Epidermal melanocyte (primary cell): ENCODE measurements around the gene SOCS7.

ENCODE experiments used
- DNase-seq: peaks from one replicate; pipeline ENCODE4 v3.0.0; 2011; ENCODE audit warnings: low spot score; ENCODE audit not compliant: insufficient read length

Gene SOCS7

DNA sequence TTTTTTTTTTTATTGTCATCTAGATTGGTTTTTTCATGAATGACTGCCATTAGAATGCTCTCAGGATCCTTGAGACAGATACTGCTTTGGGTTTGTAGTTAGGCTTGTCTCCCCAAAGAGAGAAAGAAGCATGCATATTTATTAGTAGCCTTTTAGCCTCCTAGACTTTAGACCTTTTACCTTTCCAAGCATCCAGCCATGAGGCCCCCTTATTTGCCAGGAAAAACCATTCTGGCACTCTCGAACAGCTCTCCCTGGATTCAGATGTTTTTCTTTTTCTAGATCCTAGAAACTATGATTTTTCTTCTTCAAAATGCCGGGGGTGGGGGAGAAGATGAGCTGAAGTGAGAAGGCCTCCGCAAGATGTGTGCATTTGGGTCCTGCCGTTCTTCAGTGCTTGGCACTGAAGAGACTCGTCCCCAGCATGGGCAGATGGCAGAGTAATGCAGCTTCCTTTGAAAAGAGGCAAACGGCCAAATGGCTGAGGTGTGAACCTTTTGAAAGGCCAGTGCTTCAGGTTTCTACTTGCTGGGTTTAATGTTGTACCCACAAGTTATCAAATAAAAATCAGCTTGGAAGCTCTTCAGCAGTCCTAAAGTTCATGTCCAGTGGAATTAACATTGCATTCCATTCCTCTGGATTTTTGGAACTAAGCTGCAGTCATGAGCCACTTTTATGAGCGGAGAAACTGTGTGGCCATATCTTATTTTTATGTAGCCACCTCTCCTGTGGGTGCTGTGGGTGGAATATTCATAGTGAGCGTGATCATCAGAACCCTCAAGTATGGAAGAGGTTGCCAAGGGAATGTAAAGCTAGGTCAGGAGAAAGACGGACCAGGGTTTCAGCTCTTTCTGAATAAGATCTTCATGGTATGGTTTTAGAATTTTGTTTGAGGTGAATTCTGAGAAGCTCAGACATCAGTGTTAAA is 7.2 kb downstream of the SOCS7 start:
- DNase-seq, result no peak

DNA sequence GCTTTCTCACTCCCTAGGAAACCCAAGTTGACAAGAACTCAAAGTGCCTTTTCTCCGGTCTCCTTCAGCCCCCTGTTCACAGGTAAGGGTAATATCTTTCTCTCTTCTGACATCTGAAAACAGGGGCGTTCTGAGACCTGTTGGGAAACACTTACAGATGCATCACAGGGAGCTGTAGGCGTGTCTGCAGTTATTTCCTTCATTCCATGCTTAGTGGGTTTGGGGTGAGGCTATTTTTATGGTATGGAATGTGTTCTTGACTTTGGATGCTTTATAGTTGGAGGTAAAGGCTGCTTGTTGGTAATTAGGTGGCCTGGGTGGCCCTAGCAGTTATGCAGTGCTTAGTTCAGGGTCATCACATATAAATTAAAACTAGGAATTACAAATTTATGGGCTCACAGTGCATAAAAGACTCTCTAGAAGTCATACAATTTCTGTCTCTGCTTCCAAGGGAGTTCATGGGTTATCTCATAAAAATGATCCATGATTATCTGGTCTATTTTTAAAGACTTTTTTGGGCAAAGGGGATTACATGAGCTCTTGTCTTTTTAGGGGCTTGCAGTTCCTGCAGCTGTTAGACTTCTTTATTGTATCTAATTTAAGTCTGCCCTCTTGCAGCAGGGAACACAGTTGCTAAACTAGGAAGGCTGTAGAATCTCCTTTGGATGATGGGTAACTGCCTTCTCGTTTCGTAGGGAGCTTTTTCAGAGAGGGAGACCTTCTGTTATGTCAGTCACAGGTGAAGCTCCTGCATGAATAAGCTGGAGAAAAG is 10.2 kb downstream of the SOCS7 start:
- DNase-seq, result no peak

DNA sequence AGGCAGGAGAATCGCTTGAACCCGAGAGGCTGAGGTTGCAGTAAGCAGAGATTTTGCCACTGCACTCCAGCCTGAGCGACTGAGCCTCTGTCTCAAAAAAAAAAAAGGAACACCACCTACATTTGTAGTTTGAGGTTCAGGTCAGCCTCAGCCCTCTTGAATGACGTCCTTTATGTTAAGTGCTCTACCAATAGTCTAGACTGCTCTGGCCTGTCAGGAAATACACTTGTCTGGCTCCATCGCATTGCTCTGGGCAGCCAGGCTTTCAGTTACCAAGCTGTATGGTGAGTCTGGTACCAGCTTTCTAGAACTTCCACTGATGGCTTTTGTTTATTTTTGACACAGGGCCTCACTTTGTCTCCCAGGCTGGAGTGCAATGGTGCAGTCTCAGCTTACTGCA is 11.4 kb downstream of the SOCS7 start:
- no peak for DNase-seq

DNA sequence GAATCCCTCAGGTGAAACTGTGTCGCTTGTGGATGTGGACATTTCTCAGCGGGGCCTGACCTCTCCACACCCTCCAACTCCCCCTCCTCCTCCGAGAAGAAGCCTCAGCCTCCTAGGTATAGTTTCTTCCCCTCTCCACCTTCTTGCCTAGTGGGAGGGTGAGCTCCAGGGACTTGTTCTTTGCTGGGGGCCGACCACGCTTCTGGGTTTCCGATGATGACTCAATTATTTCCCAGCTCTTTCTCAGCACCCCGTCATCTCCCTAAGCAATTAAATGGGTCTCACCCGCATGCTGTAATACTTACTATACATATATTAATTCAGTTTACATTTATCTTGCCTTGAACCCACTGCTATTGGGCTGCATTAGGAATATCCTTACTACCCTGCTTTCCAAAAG is 13.1 kb downstream of the SOCS7 start:
- DNase-seq, result no peak

DNA sequence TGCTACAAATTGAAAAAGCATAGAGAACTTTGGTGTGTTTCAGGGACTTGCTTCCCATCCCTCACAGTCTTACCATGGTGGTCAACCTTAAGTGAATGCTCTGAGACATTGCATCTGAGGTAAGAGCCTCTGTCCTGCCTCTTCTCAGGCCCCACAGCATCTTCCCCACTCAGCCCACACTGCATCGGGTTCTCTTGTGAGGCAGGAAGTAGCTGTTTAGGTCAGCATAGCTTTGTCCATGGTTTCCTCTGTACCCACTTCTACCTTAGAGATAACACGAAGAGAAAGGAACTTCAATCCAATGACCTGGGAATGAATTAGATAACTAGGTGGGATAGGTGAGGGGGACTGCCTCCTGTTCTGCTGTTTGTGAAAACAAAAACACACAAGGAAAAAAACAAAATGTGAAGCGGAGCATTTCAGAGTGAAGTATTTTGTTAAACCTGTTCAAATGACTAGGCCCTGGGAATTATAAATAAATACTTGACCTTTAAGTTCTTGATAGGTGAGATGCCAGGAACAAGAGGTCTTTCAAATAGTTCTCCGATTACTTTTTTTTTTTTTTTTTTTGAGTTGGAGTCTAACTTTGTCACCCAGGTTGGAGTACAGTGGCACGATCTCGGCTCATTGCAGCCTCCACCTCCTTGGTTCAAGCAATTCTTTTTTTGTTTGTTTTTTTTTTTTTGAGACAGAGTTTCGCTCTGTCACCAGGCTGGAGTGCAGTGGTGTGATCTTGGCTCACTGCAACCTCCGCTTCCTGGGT is 17.7 kb downstream of the SOCS7 start:
- DNase-seq, result no peak

DNA sequence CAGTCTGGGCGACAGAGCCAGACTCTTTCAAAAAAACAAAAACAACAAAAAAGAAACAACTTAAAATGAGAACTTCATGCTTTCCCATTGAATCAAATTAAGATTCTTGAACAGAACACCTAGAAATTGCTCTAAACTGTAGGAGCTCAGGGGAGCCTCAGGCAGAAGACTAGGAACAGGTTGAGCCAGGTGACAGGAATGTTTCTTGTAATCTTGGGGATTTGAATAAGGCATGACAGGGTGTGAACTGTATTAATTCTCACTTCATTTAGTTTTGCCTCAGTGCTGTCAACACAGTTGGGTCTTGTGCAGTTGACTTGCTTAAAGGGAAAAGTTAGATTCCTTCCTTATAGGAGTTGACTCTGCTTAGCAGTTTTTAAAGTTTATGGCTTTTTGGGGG is 27.8 kb downstream of the SOCS7 start:
- no peak for DNase-seq

DNA sequence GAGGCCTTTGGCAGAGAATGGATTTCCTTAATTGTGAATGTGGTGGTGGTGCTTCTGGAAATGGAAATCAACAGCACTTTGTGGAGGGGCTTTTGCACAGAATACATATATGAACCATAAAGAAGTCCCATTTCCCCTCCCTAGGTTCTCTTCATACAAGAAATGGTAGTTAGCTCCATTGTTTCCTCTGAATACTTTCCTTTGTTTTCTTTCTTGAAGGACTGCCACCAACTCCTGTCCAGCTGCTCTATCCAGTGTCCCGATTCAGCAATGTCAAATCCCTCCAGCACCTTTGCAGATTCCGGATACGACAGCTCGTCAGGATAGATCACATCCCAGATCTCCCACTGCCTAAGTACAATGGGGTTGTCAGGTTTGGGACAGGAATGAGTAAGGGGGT is 43.4 kb downstream of the SOCS7 start:
- DNase-seq, result no peak

DNA sequence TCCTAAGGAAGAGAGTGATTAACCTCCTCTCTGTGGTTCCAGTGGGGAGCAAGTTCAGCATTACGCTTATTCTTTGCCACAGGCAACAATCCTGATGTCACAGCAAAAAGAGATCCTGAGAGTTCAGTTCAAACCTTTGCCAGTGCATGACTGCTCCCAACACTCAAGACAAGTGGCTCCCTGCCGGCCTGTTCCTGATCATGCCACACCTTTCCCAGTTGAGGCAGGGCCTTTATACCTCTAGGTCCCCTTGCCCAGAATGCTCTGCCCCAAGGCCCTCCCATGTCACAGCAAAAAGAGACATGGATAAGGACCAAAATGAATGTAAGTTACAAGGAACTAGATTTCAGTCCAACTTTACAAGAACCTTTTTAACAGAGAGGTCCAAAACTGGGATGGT is 45.6 kb downstream of the SOCS7 start:
- no peak for DNase-seq

DNA sequence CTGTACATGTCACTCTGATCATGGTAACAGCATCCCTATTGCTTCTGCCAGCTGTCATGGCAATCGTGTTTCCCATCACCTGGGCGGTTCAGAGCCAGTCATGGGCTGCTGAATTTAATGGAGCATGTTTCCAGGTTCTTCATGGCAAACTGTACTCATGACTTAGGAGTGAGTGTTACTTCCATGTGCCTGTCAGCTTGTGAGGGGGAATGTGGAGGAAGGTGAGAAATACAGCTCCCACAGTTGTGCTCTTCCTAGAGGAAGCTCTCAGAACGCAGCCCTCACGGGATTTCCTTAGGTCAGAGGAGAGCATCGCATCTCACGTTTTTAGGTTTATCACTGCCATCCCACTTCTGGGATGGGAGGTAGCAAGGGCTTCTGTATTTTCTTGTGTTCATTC is 48.6 kb downstream of the SOCS7 start:
- DNase-seq, result no peak

DNA sequence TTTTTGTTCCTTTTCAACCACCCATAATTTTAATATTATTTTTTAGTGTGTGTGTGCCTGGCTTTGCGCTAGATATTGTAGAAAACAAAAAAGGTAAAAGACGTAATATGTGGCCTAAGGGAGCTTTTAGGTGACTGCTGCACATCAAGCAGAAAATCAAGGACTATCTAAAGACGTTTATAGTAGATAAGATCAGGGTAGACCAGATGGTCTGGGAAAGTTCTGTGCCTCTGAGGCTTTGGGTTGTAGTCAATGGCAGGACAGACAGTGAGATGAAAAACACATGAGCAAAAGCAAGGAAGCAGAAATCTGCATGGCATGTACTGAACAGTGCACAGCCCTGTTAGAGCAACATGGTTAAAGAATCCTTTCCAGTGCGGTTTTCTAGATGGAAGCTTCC is 49.8 kb downstream of the SOCS7 start:
- no peak for DNase-seq

DNA sequence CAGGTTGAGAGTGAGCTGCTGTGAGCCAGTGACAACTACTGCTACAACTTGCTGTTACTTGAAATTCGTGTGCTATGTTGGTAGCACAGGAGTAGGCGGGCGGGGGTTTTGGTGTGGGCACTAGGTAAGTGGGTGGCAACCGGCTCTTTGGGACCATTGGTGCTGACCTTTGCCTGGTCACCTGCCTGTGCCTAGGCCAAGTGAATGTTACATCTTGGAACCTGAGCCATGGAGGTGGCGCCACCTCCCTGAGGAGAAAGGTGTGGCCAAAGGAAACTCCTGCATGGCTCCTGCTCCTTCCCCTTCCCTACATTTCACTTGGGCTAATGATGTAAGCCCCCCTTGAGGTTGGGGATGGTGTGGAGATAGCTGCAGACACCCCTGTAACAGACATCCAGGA is 51.3 kb downstream of the SOCS7 start:
- no peak for DNase-seq

DNA sequence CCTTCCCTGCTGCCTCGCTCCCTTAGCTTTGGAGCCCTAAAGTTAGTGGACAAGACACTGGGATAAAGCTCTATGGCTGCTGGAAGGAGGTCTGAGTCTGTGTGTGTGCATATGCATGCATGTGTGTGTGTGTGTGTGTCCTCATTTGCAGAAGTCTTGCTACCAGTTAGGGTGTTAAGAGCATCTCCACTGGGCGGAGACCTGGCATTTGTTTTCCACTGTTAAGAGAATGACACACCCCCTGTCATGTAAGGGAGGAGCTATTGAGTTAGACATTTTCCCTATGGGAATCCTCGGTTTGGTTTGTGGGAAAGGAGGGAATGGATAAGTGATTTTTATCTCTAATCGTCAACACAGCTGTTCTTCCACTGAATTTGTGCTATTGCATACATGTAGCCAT is 51.8 kb downstream of the SOCS7 start:
- no peak for DNase-seq

DNA sequence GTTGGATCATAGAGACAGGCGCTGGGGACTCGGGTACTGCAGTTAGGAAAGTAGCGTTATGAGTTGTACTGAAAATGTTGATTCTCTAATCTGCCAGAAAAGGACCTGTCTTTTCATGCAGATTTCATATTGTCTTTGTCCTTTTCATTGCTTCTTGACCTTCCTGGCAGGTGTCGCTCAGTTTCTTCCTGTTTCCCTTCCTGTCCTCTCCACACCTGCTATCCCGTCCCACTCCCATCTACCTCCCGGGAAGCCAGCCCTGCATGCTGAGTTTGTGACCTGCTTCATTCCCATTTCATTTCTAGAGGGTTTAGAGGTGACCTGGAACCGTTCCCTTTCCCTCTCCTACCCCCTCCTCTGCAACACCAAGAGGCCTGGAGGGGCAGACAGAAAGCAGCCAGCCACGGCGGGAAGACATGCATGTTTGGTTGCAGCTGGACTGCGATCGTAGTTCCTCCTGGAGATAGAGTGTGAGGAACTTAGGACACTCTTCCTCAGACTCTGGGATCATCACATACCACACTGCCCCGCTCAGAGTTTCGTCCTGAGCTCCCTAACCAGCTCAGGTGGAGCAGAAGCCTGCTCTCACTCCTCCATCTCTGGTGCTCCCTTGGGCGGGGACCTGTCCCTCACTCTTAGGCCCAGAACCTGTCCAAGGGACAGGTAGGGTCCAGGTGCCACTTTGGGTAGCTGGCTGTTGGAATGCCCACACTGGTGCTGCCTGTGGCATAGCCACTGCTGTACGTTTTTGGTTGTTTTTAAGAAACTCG is 52.7 kb downstream of the SOCS7 start:
- no peak for DNase-seq

DNA sequence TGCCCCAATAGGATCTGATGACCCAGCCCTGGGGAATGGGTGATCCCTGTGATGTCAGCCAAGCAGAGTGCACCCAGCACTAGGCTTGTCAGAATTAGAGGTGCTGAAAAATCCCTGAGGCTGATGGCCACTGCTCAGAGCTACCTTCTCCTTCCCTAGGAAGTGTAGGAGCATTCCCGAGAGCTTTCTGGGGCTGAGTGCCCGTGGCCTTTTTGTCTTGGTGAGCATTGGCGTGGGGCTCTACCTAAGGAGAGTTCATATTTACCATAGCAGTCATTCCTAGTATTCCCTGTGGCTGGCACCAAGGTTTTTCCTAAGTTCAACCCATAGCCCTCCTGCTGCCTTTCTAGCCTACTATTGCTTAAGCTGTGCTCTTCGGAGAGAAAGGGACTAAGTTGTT is 54.0 kb downstream of the SOCS7 start:
- no peak for DNase-seq

DNA sequence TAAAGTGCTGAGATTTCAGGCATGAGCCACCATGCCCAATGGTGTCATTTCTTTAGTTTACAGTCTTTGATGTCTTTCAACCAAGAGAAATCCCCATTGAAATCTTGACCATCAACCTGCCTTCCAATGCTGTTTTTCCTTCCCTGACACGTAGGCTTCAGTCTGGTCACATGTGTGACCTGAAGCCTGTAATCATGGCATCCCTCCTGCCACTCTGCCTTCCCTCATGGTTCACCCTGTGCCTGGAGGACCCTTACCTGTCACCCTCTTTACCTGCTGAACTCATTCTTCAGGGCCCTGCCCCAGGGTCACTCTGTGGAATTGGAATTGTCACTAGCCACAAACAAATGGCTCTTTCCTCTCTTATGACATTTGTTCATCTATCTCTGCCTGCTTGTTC is 58.6 kb downstream of the SOCS7 start:
- no peak for DNase-seq

DNA sequence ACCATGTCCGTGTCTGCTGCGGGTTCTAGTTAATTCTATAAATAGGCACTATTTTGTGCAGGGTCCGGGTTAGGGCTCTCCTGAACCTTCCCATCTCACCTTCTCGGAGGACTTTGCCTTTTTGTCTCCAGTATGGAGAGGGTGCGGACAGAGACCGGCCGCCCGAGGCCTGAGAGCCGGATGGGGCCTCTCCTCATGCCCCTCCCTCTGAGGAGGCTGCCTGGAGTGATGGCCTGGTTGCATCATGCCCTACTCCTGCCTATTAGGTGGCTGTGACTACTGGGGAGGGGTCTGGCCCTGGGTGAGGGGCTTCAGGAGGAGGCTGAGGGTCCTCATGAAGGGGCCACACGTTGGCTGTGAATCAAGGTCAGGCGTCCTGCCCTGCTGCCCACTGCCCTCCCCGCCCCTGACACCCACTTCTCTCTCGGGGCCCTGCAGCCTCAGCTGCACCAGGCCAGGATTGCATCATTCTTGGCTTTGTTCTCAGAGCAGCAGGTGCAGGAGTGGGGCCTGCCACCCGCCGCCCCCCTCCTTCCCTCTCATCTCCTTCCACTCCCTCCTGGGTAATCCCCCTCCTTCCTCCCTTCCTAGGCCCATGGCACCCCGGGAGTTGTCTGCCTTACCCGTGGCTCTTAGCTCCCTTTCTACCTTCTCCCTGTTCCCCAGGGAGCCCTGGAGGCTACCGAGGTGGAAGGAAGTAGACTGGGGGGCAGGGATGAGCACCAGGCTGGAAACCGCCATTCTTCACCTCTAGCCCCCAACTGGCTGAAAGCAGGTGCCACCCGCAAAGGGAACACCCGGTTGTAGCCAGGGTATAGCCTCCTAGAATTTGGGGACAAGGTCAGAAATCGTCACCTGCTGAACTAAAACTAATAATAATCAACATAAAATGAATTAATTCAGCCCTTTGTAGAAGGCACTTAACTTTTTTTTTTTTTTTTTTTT is 63.9 kb downstream of the SOCS7 start:
- DNase-seq, result no peak

DNA sequence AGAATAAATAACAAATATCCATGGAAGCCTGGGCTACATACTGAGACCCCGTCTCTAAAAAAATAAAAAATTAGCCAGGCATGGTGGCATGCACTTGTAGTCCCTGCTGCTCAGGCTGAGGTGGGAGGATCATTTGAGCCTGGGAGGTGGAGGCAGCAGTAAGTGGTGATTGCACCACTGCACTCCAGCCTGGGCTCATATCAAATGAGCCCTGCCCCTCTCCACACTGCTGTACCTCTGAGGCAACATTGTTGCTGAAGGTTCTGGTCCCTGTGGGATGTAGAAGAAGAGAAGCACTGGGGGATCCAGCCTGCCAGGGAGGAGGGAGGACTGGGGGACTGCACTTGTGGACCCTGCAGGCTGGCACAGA is 65.2 kb downstream of the SOCS7 start:
- DNase-seq, result no peak

DNA sequence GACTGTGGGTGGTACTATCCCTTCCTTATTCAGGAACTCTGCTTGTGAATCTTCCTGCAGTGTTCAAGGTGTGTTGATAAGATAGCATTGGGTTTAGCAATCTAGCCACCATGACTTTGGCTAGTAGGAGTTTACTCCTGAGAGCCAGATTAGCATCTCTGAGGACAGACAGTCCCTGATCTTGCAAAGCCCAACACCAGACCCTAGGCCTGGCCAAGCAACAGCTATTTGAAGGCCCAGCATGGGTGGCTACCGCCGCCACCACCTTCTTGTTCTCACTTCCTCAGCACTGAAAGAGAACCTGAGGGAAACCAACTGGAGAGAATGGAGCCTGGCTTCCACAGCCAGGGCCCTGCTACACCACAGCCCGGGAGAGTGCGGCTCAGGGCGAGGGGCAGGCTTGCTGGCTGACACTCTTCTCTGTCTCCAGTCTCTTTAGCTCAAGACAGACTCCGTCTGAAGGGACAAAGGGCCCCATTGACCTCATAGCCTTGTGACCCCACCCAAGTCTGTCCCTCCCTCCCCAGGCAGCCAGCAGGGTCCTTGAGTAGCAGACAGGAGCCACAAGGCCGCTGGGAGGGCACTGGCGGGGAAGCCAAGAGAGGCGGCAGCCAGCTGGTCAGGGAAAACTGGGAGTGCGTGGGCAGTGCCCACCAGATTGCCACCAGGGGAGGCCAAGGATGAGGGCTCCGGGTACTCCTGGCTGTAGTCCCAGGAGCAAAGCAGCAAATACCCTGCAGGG is 65.7 kb downstream of the SOCS7 start:
- no peak for DNase-seq

DNA sequence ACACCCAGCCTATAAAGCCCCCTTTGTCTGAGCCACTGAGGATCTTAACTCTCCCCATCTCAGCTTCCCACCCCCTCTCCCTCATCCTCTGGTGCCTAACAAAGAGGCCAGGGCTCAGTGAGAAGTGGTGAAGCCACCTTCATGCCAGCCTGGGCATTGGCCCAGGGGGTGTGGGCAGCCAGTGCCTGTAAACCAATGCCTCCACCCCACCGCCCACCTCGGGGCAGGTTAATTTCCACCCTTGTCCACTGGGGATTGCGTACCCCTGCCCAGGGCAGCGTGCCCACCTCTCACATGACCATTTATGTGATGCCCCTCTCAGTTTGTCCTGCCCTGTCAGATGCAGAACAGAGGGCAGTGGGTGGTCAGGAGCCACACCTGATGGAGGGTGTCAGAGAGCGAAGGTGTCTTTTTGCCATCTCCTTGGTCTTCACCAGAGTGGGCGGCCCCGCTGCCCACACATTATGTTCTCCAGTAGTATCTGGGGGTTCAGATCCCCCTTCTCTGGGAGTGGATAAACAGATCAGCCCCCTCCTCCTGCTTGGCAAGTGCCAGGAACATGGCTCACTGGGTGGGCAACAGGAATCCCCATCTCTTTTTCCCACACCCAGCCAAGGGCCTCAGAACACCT is 66.5 kb downstream of the SOCS7 start:
- DNase-seq, result no peak
